LNCAP (cell line): ENCODE data around the gene CRIP1.

Experiments used
- CTCF ChIP-seq: fragments of 450-650 bp; IDR thresholded peaks from 2 replicates; pipeline ENCODE4 v1.5.1; 2017; ENCODE audit warnings: mild to moderate bottlenecking

Gene CRIP1

GRCh38 chr14:105455086-105455640, 31.5 kb upstream of the CRIP1 start:
- TF ChIP-seq CTCF = no peak

DNA sequence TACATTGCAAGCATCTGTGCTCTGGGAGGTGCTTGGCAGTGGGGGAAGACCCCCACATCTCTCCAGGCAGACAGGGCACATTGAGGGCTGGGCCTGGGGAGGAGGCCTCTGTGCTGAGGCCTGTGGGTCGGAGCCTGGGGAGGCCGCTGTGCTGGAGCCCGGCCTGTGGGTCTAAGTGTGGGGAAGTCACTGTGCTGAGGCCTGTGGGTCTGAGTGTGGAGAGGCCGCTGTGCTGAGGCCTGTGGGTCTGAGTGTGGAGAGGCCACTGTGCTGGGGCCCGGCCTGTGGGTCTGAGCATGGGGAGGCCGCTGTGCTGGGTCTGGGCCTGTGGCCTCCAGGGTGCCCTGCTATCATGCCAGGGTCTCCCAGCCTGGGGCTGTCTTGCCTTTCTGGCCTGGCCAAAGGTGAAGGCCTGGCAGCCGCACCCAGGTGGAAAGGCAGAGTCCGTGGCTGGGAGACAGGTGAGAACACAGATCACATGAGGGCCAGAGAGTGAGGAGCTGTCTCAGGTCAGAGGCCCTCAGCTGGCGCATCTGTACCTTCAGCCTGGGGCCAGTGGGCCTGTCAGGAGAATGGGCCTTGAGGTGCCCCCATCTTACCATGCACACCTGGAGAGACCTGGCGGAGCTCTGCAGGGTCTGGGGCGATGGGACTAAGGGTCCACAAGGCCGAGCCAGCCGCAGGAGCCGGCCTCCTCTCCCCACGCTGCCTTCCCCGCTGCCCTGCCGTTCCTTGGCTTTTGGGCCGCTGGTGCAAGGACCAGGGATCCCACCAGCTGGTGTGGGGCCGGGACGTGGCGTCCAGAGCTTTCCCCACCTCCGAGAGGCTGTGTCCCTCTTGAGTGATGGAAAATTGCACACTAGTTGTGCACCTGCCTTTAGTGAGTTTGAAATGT, 30.7 kb upstream of the CRIP1 start:
- TF ChIP-seq CTCF = no peak

DNA sequence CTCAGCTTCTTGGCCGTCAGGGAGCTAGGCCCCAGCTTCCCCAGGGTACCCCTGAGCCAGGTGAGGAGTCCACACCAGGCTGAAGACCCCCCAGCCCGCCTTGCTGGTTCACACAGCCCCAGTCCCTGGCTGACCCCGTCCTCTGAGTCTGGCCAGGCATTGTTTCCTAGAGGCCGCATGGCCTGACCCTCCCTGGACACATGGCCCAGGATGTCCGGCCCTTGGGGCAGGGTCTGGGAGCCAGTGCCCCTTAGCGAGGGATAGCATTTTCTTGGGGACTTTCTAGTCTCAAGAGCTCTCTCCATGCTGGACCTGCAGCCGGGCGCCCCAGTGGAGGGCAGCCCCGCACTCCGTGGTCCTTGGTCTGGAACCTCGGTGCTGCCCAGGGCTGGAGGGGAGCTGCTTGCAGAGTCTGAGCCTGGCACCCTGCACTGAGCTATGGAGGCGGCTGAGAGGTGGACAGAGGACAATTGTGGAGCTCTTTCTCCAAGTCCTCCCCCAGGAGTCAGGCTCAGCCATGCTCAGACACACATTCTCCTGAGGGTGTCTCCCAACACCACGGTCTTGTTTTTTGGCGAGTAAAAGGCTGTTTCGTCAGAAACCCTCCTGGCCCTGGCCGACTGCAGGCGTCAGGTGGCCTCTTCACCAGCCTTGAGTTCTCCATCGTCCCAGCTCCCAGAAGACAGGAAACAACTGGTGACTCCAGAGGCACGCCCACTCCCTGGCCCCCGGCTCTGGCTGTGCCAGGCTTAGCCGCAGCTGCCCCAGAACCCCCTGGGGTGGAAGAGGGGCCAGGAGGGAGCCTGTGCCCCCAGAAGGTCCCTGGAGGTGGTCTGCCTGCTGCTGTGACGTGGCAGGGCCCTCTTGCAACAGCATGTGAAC, 29.7 kb upstream of the CRIP1 start:
- no peak for TF ChIP-seq CTCF

GRCh38 chr14:105458010-105458409, 28.7 kb upstream of the CRIP1 start:
- TF ChIP-seq CTCF = no peak

DNA sequence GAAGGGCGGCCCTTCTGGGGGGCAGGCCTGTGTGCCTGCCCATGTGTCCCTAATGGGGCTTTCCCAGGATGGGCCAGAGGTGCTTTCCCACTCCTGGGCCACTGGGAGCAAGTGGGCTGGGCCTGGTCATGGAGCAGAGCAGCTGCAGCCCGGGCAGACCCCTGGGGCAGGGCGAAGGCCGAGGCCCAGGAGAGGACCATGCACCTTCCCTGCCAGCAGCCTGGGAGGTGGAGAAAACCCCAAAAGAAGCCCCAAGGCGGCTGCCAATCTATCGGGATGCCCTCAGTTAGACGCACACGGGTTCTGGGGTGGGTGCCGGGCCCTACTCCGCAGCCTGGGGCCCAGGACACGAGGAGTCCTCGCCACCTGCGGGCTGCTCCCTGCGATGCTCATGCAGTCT, 28.1 kb upstream of the CRIP1 start:
- no peak for TF ChIP-seq CTCF

GRCh38 chr14:105460116-105460515, 26.6 kb upstream of the CRIP1 start:
- no peak for TF ChIP-seq CTCF

DNA sequence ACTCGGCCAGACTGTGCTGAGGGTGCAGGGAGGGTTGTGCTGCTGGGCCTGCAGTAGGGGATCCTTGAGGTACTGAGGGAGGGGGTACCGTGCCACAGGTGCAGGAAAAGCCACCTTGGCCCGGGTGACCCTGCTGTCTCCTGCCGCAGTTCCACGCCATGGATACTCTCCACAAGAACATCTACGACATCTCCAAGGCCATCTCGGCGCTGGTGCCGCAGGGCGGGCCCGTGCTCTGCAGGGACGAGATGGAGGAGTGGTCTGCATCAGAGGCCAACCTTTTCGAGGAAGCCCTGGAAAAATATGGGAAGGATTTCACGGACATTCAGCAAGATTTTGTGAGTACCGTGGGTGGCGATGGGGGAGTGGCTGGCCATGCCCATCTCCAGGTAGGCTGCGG, 26.1 kb upstream of the CRIP1 start:
- TF ChIP-seq CTCF = no peak
